ENCODE results near the gene ZNF680.
"Not testable (repeated sequence)": the region's sequence is repeated elsewhere in the genome, so short reads cannot be mapped to it uniquely, and the experiment has no call there.

The ZNF680 gene

GRCh38 chr7:64562626-64563278, at the start of gene ZNF680:
TSS of gene ZNF680 (minus strand) at chr7:64563071. CDS start at chr7:64562954, 117 bp downstream.
- peak; percentile 95 for DNase-seq

GRCh38 chr7:64612452-64612851, 49.6 kb upstream of the ZNF680 start:
- no peak for DNase-seq

GRCh38 chr7:64611717-64612116, 48.8 kb upstream of the ZNF680 start:
- DNase-seq, result no peak

- no peak for DNase-seq
Observed at GRCh38 chr7:64610997-64611396, 48.1 kb upstream of the ZNF680 start.

GRCh38 chr7:64608116-64608910, 45.4 kb upstream of the ZNF680 start:
- DNase-seq, result no peak

- DNase-seq, result no peak
Observed at GRCh38 chr7:64606385-64606784, 43.5 kb upstream of the ZNF680 start.

GRCh38 chr7:64603271-64603670, 40.4 kb upstream of the ZNF680 start:
- no peak for DNase-seq

- no peak for DNase-seq
Observed at GRCh38 chr7:64602518-64602917, 39.6 kb upstream of the ZNF680 start.

GRCh38 chr7:64602086-64602485, 39.2 kb upstream of the ZNF680 start:
- DNase-seq, result no peak

- no peak for DNase-seq
Observed at GRCh38 chr7:64599359-64599758, 36.5 kb upstream of the ZNF680 start.

GRCh38 chr7:64590971-64591370, 28.1 kb upstream of the ZNF680 start:
- DNase-seq, result no peak

GRCh38 chr7:64581926-64582894, 19.3 kb upstream of the ZNF680 start:
- no peak for DNase-seq

- DNase-seq, result no peak
Observed at GRCh38 chr7:64581391-64581790, 18.5 kb upstream of the ZNF680 start.

- no peak for DNase-seq
Observed at GRCh38 chr7:64574540-64575099, 11.7 kb upstream of the ZNF680 start.

GRCh38 chr7:64570284-64570605, 7.4 kb upstream of the ZNF680 start:
- DNase-seq, result not testable (repeated sequence)

- peak; percentile 12 for DNase-seq
Observed at GRCh38 chr7:64569372-64570283, 6.8 kb upstream of the ZNF680 start.

GRCh38 chr7:64562256-64562625, 630 bp downstream of the ZNF680 start:
- no peak for DNase-seq

GRCh38 chr7:64559206-64559605, 3.7 kb downstream of the ZNF680 start:
- no peak for DNase-seq

GRCh38 chr7:64558781-64559180, 4.1 kb downstream of the ZNF680 start:
- DNase-seq, result no peak

GRCh38 chr7:64558323-64558705, 4.6 kb downstream of the ZNF680 start:
- DNase-seq, result no peak

- DNase-seq, result no peak
Observed at GRCh38 chr7:64557601-64558322, 5.1 kb downstream of the ZNF680 start.
